H1 (cell line): ENCODE measurements around the gene PPP2R2D. TPM values are rescaled to one million over a fixed set of nuclear protein-coding genes. Genes with fewer than 3 reads are reported as not detected.

Experiments used
- EGR1 ChIP-seq: IDR thresholded peaks from 2 replicates; pipeline ENCODE4 v1.6.1; 2011; ENCODE audit warnings: low read depth, low read length, borderline replicate concordance
- RXRA ChIP-seq: IDR thresholded peaks from 2 replicates; pipeline ENCODE4 v1.6.1; 2011; ENCODE audit warnings: low read depth, mild to moderate bottlenecking, low read length, moderate library complexity; ENCODE audit not compliant: insufficient read depth
- polyA plus RNA-seq, 7 experiments: library from polyadenylated mRNA; depleted of rRNA in 3 of 7; stranded (reverse) in 5 of 7; unstranded in 2 of 7; fragments of >200 nt in 5 of 7; fragments of 200-250 nt in 2 of 7; gene quantifications; 1 replicate in 5 of 7; 2 replicates in 1 of 7; 4 replicates in 1 of 7; pipeline versions ENCODE4 v1.2.1 to v1.2.3, GENCODE V29; 2011 to 2013; ENCODE audit warnings: missing spikeins in 2 of 7, mixed read lengths in 2 of 7
- total RNA-seq: library from RNA; stranded (reverse); fragmentation: NEBNext Ultra II Directional; extraction: Animal tissue kit (Norgen Biotek cat#: 25700); gene quantifications from 2 replicates; pipeline ENCODE4 v1.2.1, GENCODE V29; 2021
- TF ChIP-seq, protein P1 (sequence below), 3 experiments: IDR thresholded peaks; 1 replicate in 2 of 3; 2 replicates in 1 of 3; pipeline versions ENCODE4 v1.5.1 to v1.6.1; 2011; ENCODE audit warnings: low read length in 3 of 3, mild to moderate bottlenecking in 3 of 3, inconsistent platforms in 2 of 3, low read depth in 1 of 3, moderate library complexity in 1 of 3; ENCODE audit not compliant: insufficient read depth in 1 of 3; ENCODE audit errors: control extremely low read depth in 1 of 3

The PPP2R2D gene
- total and polyA plus RNA-seq, 2 of the 8 experiments (the other 6 are each of a cell fraction or from before 2014, with no cell fraction given): 25.4 to 32.8 TPM

DNA sequence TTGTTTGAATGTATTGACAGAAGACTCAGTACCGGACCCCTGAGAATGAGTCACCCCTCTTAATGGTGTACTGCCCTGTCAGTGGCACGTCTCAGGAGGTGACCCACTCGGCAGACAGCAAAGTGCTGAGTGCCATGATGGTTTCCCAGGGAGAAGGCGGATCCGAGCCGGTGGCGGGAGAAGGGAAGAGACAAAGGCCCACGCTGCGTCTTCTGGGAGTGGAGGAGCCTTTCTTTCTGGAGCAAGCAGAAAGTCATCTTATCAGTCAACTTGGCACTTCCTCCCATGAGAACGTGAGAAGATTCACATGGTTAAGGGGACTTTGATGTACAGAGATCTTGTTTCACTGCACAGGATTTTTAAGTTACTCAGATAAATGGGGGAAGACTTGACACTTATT, 14.6 kb upstream of the PPP2R2D start (continued):
- TF ChIP-seq EGR1 (no peak), RXRA (no peak)
- TF ChIP-seq, protein P1, sequence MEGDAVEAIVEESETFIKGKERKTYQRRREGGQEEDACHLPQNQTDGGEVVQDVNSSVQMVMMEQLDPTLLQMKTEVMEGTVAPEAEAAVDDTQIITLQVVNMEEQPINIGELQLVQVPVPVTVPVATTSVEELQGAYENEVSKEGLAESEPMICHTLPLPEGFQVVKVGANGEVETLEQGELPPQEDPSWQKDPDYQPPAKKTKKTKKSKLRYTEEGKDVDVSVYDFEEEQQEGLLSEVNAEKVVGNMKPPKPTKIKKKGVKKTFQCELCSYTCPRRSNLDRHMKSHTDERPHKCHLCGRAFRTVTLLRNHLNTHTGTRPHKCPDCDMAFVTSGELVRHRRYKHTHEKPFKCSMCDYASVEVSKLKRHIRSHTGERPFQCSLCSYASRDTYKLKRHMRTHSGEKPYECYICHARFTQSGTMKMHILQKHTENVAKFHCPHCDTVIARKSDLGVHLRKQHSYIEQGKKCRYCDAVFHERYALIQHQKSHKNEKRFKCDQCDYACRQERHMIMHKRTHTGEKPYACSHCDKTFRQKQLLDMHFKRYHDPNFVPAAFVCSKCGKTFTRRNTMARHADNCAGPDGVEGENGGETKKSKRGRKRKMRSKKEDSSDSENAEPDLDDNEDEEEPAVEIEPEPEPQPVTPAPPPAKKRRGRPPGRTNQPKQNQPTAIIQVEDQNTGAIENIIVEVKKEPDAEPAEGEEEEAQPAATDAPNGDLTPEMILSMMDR (IDR thresholded peaks at IDR 0.05; ENCODE audit: control extremely low read depth in 1 of 3, insufficient read depth in 1 of 3, low read depth in 1 of 3, low read length in 3 of 3): no peak
